GM21367 (cell line): Measurements from ENCODE around the gene ZFAND6.
"Not testable (repeated sequence)": the region's sequence is repeated elsewhere in the genome, so short reads cannot be mapped to it uniquely, and the experiment has no call there.

Experiments
- ATAC-seq: cut with Tn5 transposase; IDR thresholded peaks from one replicate; pipeline ENCODE4 v1.9.1; 2021; ENCODE audit not compliant: unreplicated experiment

Gene ZFAND6

GRCh38 chr15:80058851-80059785, at the start of gene ZFAND6:
ZFAND6 (plus strand) TSS chr15:80059676; CDS start chr15:80120345, 60,669 bp downstream.
- ATAC-seq: peak; percentile 71

GRCh38 chr15:80010131-80010673, 49.3 kb upstream of the ZFAND6 start:
- ATAC-seq: no peak

GRCh38 chr15:80011041-80011523, 48.4 kb upstream of the ZFAND6 start:
- ATAC-seq: peak; percentile 44

GRCh38 chr15:80011596-80011995, 47.9 kb upstream of the ZFAND6 start:
- ATAC-seq: no peak

- no peak for ATAC-seq
Observed at GRCh38 chr15:80012060-80012726, 47.3 kb upstream of the ZFAND6 start.

- ATAC-seq: not testable (repeated sequence)
Observed at GRCh38 chr15:80014186-80014585, 45.3 kb upstream of the ZFAND6 start.

GRCh38 chr15:80015156-80015555, 44.3 kb upstream of the ZFAND6 start:
- no peak for ATAC-seq

GRCh38 chr15:80016506-80016905, 43.0 kb upstream of the ZFAND6 start:
- not testable (repeated sequence) for ATAC-seq

- ATAC-seq: not testable (repeated sequence)
Observed at GRCh38 chr15:80017139-80017538, 42.3 kb upstream of the ZFAND6 start.

DNA sequence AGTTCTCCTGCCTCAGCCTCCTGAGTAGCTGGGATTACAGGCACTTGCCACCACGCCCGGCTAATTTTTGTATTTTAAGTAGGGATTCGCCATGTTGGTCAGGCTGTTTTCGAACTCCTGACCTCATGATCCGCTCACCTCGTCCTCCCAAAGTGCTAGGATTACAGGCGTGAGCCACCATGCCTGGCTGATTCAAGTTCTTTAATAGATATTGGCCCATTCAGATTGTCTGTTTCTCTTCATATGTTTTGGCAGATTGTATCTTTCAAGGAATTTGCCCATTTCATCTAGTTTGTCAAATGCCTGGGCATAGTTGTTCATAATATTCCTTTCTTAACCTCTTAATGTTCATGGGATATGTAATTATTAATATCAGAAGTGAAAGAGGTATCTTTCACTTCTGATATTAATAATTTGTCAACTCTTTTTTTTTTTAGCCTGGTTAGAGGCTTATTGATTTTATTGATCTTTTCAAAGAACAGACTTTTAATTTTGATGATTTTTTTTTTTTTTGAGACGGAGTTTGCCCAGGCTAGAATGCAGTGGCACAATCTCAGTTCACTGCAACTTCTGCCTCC, 40.2 kb upstream of the ZFAND6 start:
- no peak for ATAC-seq

DNA sequence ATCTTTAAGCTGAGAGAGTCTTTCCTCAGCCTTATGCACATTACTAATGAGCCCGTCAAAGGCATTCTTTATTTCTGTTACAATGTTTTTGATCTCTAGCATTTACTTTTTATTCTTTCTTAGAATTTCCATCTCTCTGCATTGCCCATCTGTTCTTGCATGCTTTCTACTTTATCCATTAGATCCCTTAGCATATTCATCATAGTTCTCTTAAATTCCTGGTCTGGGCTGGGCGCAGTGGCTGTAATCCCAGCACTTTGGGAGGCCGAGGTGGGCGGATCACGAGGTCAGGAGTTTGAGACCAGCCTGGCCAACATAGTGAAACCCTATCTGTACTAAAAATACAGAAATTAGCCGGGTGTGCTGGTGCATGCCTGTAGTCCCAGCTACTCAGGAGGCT, 39.3 kb upstream of the ZFAND6 start:
- not testable (repeated sequence) for ATAC-seq

DNA sequence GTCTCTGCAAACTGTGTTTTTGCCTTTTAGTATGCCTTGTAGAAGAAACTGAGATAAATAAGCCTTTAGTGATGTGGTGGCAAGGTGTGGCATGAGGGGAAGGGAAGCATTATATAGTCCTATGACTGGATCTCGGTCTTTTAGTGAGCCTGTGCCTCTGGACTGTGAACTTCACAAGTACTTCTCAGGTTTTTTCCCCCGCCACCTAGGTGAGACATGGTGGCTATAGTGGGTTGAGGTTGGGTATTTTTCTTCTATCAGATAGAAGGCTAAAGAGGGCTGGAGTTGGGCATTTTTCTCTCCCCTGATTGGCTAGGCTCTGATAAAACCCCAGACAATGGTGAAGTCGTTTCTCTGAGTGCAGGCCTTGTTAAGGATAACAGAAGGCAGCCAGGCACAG, 38.7 kb upstream of the ZFAND6 start:
- ATAC-seq: no peak

GRCh38 chr15:80026310-80026709, 33.2 kb upstream of the ZFAND6 start:
- ATAC-seq: no peak

- ATAC-seq: no peak
Observed at GRCh38 chr15:80026754-80027153, 32.7 kb upstream of the ZFAND6 start.

DNA sequence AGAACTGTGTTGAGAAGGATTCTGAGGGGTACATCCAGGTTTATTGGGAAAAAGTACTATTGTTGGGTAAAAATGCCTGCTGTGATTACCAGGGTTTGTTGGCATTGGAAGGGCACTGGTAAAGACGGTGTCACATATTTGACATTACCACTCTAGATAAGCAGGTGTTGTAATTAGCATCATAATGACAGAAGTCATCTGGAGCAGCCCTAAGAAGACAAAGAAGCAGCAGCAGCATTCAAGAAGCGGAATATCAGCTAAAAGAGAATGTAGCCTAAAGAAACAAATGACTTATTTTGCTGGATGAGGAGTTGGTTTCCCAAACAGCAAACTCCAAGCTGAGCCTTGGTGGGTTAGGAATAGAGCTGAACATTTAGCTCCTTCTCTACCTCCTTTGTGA, 30.5 kb upstream of the ZFAND6 start:
- no peak for ATAC-seq

GRCh38 chr15:80031841-80032240, 27.6 kb upstream of the ZFAND6 start:
- no peak for ATAC-seq

GRCh38 chr15:80034629-80035028, 24.8 kb upstream of the ZFAND6 start:
- no peak for ATAC-seq

DNA sequence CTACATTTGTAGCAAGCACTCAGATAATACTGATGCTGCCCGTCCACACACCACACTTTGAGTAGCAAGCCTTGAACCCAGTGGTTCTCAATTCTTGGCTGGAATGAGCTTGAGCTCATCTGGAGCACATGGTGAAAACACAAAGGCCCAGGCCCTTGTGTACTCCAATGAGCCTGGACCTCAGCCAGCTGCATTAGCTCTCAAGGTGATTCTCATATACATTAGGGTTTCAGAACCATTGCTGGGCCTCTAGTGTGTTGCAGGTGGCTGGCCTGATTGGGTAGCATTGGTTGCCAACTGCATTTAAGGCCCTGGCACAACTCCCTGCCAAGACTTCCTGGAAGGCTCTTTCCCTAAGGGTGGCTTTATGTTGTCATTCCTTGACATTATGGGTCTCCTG, 23.4 kb upstream of the ZFAND6 start:
- ATAC-seq: no peak

- no peak for ATAC-seq
Observed at GRCh38 chr15:80041494-80042253, 17.8 kb upstream of the ZFAND6 start.

DNA sequence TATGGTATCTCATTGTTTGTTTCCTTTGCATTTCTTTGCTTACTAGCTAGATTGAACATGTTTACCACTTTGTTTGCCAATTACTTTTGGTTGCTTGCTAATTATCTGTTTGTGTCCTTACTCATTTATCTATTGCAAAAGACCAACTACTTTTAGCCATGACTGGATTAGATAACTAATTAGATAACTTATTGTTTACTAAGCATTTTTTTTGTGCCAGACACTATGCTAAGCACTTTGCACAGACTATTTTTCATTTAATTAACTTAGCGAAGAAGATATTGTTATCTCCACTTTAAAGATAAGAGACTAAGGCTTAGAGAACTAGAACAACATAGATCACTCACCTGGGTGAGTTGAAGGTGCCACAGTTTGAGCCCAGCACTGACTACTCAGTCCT, 16.9 kb upstream of the ZFAND6 start:
- ATAC-seq: no peak

- ATAC-seq: not testable (repeated sequence)
Observed at GRCh38 chr15:80045219-80045618, 14.3 kb upstream of the ZFAND6 start.
